NCI-H1417 treated with DMSO at 0.1 percent for 48 hours (cell line): ENCODE results near the gene ALKBH5.

Experiments used
- DNase-seq: peaks from one replicate; lab custom pipeline; 2025; lab: John Stamatoyannopoulos, UW

Gene ALKBH5

GRCh38 chr17:18224053-18224386 is 40.4 kb downstream of the ALKBH5 start:
- DNase-seq: no peak

GRCh38 chr17:18224387-18225120 is 40.9 kb downstream of the ALKBH5 start:
- DNase-seq: no peak

GRCh38 chr17:18225121-18225641 is 41.6 kb downstream of the ALKBH5 start, which contains the start of gene LLGL1:
TSS of gene LLGL1 (plus strand) at chr17:18225635. CDS start at chr17:18225683, 48 bp downstream.
- DNase-seq: peak; percentile 50

GRCh38 chr17:18225642-18226283 is 42.1 kb downstream of the ALKBH5 start:
- DNase-seq: no peak

- DNase-seq: no peak
These were observed 42.8 kb downstream of the ALKBH5 start for GRCh38 chr17:18226284-18226945.

- DNase-seq: no peak
These were observed 44.0 kb downstream of the ALKBH5 start for GRCh38 chr17:18227635-18228034.

GRCh38 chr17:18228176-18228682 is 44.6 kb downstream of the ALKBH5 start:
- DNase-seq: no peak

- no peak for DNase-seq
These were observed 45.6 kb downstream of the ALKBH5 start for GRCh38 chr17:18229254-18229653.

GRCh38 chr17:18229771-18230170 is 46.1 kb downstream of the ALKBH5 start:
- DNase-seq: no peak

- DNase-seq: no peak
These were observed 46.9 kb downstream of the ALKBH5 start for GRCh38 chr17:18230288-18231141.

GRCh38 chr17:18231164-18231563 is 47.5 kb downstream of the ALKBH5 start:
- no peak for DNase-seq

GRCh38 chr17:18233803-18234518 is 50.3 kb downstream of the ALKBH5 start:
- DNase-seq: no peak

GRCh38 chr17:18234853-18235380 is 51.3 kb downstream of the ALKBH5 start:
- DNase-seq: no peak

GRCh38 chr17:18235743-18236256 is 52.2 kb downstream of the ALKBH5 start:
- no peak for DNase-seq

- DNase-seq: no peak
These were observed 52.9 kb downstream of the ALKBH5 start for GRCh38 chr17:18236494-18236893.

- no peak for DNase-seq
These were observed 53.8 kb downstream of the ALKBH5 start for GRCh38 chr17:18237461-18237860.

- DNase-seq: no peak
These were observed 54.7 kb downstream of the ALKBH5 start for GRCh38 chr17:18238299-18238698.

- DNase-seq: no peak
These were observed 56.8 kb downstream of the ALKBH5 start for GRCh38 chr17:18240449-18240848.

- no peak for DNase-seq
These were observed 57.7 kb downstream of the ALKBH5 start for GRCh38 chr17:18241229-18241871.
